ENCODE data around the gene SYT7.

DNA sequence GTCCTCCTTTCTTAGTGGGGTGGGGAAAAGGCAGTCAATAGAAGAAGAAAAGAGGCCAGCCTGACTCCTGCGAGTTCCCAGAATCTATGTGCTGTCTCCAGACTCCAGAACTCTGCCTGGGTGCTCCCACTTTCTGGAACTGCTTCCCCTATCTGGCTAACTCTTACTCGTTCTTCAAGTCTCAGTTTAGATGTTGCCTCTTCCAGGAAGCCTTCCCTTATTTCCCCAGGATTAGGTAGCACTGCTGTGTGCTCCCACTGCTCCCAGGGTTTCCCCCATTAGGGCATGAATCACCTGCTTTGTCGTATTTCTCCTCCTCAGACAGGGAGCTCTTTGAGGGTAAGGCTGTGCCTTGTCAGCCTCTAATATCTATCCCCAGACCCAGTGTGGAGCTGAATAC is 17.5 kb upstream of the SYT7 start:
- no peak for TF ChIP-seq CTCF (IDR thresholded peaks at IDR 0.05)
- no peak for TF ChIP-seq POLR2A (IDR thresholded peaks at IDR 0.05)
- TF ChIP-seq POLR2AphosphoS5 (IDR thresholded peaks at IDR 0.05; ENCODE audit: insufficient read depth in 1 of 2, low read depth in 1 of 2): no peak
